ENCODE measurements around the gene TRMT11. TPM values are rescaled to one million over a fixed set of nuclear protein-coding genes. Genes with fewer than 3 reads are reported as not detected.
A peak's percentile ranks its signal among the peaks of the same experiment; 100 is the strongest.

TRMT11 gene
- total RNA-seq, 6 donors from 2014 or later = 13.8 to 66.0 (median 25.5) TPM

GRCh38 chr6:126041516-126041915, 55.2 kb downstream of the TRMT11 start:
- peak overlapping the region in 3 of 4 donors; percentile 7 to 64 (median 9) for H3K27ac ChIP-seq
- H3K27me3 ChIP-seq = no peaks in the 10 kb centered on the region
- ATAC-seq (ENCODE audit: low FRiP score in 2 of 2) (no peak), DNase-seq (no peak)
- H3K9me3 ChIP-seq = peaks cover 0 to 5% (median 0%) of the 10 kb centered on the region in 4 donors
- H3K36me3 ChIP-seq = peaks cover 0 to 19% (median 3%) of the 10 kb centered on the region in 4 donors
- TF ChIP-seq EP300 (IDR thresholded peaks at IDR 0.05) (no peak), CTCF (IDR thresholded peaks at IDR 0.05) (no peak), POLR2A (IDR thresholded peaks at IDR 0.05) (no peak), POLR2AphosphoS5 (IDR thresholded peaks at IDR 0.05) (no peak)
- H3K4me1 ChIP-seq = peaks cover 0 to 19% (median 10%) of the 10 kb centered on the region in 4 donors
- H3K4me3 ChIP-seq = no peak overlapping the region

GRCh38 chr6:126042001-126042419, 55.7 kb downstream of the TRMT11 start:
- Histone ChIP-seq H3K27ac (peak overlapping the region in 1 of 4 donors; percentile 7), H3K36me3 (peaks cover 0 to 21% (median 3%) of the 10 kb centered on the region in 4 donors), H3K4me3 (no peak overlapping the region), H3K27me3 (no peaks in the 10 kb centered on the region), H3K4me1 (peaks cover 0 to 19% (median 10%) of the 10 kb centered on the region in 4 donors), H3K9me3 (peaks cover 0 to 5% (median 0%) of the 10 kb centered on the region in 4 donors)
- peak in 1 of 2 donors; percentile 17 for ATAC-seq (ENCODE audit: low FRiP score in 2 of 2)
- WGBS, 2 donors = 70 to 83% methylated on average over 1 of the region's 1 CpG
- TF ChIP-seq CTCF (IDR thresholded peaks at IDR 0.05) (no peak), POLR2AphosphoS5 (IDR thresholded peaks at IDR 0.05) (no peak), EP300 (IDR thresholded peaks at IDR 0.05) (no peak), POLR2A (IDR thresholded peaks at IDR 0.05) (no peak)
- no peak for DNase-seq

DNA sequence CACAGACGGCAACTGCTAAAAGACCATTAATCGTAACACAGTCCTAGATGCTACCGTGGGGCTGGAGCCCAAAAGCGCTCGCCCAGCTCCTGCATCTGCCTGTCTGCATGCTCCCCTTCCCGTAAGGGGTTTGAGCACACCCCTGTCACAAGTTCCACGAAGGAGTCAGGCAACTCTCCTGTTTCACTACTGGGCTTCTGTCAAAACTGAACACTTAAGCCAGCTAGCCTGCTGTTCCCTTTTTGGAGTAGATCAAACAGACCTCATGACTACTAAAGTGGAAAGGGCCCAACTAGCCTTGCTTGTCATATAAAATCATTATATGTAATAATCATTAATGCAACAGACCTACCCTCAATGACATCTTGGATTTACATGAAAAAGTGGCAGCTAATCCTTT, 61.3 kb downstream of the TRMT11 start:
- no peak overlapping the region for H3K4me3 ChIP-seq
- peaks cover 0 to 5% (median 0%) of the 10 kb centered on the region in 4 donors for H3K9me3 ChIP-seq
- no peak overlapping the region for H3K27ac ChIP-seq
- no peaks in the 10 kb centered on the region for H3K27me3 ChIP-seq
- DNase-seq = peak in 1 of 2 donors; percentile 8
- peaks cover 0 to 16% (median 3%) of the 10 kb centered on the region in 4 donors for H3K36me3 ChIP-seq
- no peak for ATAC-seq (ENCODE audit: low FRiP score in 2 of 2)
- H3K4me1 ChIP-seq = peaks cover 0 to under 1% (median 0%) of the 10 kb centered on the region in 4 donors
- TF ChIP-seq POLR2AphosphoS5 (IDR thresholded peaks at IDR 0.05) = no peak
- TF ChIP-seq EP300 (IDR thresholded peaks at IDR 0.05) = no peak
- no peak for TF ChIP-seq CTCF (IDR thresholded peaks at IDR 0.05)
- no peak for TF ChIP-seq POLR2A (IDR thresholded peaks at IDR 0.05)
- WGBS, 2 donors = 94 to 97% methylated on average over 4 to 7 of the region's 7 CpGs

DNA sequence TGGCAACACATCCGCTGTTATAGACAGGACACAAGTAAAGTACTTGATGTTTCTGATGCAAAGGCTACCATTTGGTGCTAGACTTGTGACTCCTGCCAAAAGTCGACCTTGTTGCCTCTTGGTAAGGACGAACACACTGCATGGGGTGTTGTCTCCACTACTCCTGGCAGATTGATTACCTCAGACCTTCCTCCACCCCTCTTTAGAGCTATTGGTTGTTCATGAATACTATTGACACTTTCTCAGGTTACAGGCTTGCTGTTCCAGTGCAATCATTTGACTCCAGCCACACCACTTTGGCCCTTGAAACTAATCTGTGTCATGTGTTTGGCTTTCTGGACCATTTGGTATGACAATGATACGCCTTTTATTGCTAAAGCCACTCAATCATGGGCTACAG, 62.3 kb downstream of the TRMT11 start:
- Histone ChIP-seq H3K4me1 (no peaks in the 10 kb centered on the region), H3K27ac (no peak overlapping the region), H3K9me3 (peaks cover 0 to 5% (median 0%) of the 10 kb centered on the region in 4 donors), H3K36me3 (peaks cover 0 to 18% (median 3%) of the 10 kb centered on the region in 4 donors), H3K4me3 (no peak overlapping the region), H3K27me3 (no peaks in the 10 kb centered on the region)
- DNase-seq = no peak
- TF ChIP-seq EP300 (IDR thresholded peaks at IDR 0.05) = no peak
- 86 to 100% methylated on average over 4 of the region's 4 CpGs for WGBS, 2 donors
- no peak for ATAC-seq (ENCODE audit: low FRiP score in 2 of 2)

DNA sequence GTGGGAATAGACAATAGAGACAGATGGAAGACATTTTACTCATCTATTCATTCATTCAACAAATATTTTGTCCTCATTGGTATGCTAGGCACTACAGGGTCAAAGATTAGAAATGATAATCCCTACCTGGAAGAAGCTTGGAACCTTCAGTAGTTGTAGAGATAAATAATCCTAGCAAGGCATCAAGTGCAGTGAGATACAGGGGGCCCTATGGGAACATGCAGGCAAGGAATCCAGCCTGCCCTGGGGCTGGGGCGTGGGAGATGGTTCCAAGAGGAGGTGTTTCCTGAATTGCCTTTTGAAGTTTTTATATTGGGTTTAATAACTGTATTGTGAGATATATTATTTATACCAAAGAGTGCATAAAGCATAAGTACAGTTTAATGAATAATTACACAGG, 64.5 kb downstream of the TRMT11 start:
- ATAC-seq (ENCODE audit: low FRiP score in 2 of 2) = no peak
- Histone ChIP-seq H3K4me3 (no peak overlapping the region), H3K4me1 (no peaks in the 10 kb centered on the region), H3K36me3 (peaks cover 0 to 18% (median 3%) of the 10 kb centered on the region in 4 donors), H3K27ac (no peak overlapping the region), H3K9me3 (no peaks in the 10 kb centered on the region), H3K27me3 (no peaks in the 10 kb centered on the region)
- WGBS, 2 donors = 91 to 100% methylated on average over 1 of the region's 1 CpG
- TF ChIP-seq CTCF (IDR thresholded peaks at IDR 0.05) (no peak), POLR2AphosphoS5 (IDR thresholded peaks at IDR 0.05) (no peak), EP300 (IDR thresholded peaks at IDR 0.05) (no peak), POLR2A (IDR thresholded peaks at IDR 0.05) (no peak)
- DNase-seq = no peak
